PFSK-1 (cell line): Measurements from ENCODE around the gene MAGEB17.

Experiments used
- FOXP2 ChIP-seq: optimal IDR thresholded peaks from 2 replicates; pipeline ENCODE3; 2011; ENCODE audit warnings: borderline replicate concordance, control low read depth, inconsistent platforms; ENCODE audit not compliant: insufficient read depth; ENCODE audit errors: extremely low read length, extremely low read depth
- POLR2AphosphoS5 ChIP-seq: IDR thresholded peaks from 2 replicates; pipeline ENCODE4 v1.6.1; 2012; ENCODE audit warnings: low read depth, mild to moderate bottlenecking, control low read depth, low read length, moderate library complexity
- REST ChIP-seq, 2 experiments: IDR thresholded peaks; 2 replicates each; pipeline versions ENCODE4 v1.6.1 to v1.8.0; 2011 to 2012; ENCODE audit warnings: low read depth in 2 of 2, low read length in 2 of 2, control low read depth in 1 of 2, inconsistent platforms in 1 of 2, mild to moderate bottlenecking in 1 of 2, moderate library complexity in 1 of 2; ENCODE audit not compliant: insufficient read depth in 1 of 2
- SIN3A ChIP-seq: IDR thresholded peaks from 2 replicates; pipeline ENCODE4 v1.6.1; 2012; ENCODE audit warnings: mild to moderate bottlenecking, low read length, moderate library complexity, borderline replicate concordance; ENCODE audit not compliant: insufficient read depth
- TAF1 ChIP-seq: IDR thresholded peaks from 2 replicates; pipeline ENCODE4 v1.6.1; 2012; ENCODE audit warnings: low read length, control low read depth, borderline replicate concordance; ENCODE audit not compliant: insufficient read depth

The MAGEB17 gene

DNA sequence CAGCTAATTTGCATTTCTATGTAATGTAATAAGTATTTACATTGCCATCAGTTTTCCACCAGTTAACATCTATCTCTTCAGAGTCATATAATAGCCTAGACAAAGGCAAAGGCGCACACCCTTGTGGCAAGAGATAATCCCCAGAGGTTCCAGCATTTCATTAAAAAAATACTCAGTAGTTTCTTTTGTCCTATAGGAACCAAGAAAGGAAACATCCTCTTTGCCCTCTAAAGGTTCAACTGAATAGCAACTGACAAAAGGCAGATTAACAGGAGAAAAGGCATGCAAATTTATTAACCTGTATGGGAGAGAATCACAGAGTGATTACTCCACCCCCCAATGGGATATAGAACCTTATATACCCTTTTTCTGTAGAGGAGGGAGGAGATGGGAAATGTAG, 48.4 kb downstream of the MAGEB17 start:
- TF ChIP-seq TAF1: no peak
- no peak for TF ChIP-seq POLR2AphosphoS5
- no peak for TF ChIP-seq REST (IDR thresholded peaks at IDR 0.05; ENCODE audit: insufficient read depth in 1 of 2, low read depth in 2 of 2, low read length in 2 of 2)
- no peak for TF ChIP-seq SIN3A
- no peak for TF ChIP-seq FOXP2
